GM21423 (cell line): ENCODE results near the gene OSBP.

Experiments
- ATAC-seq: cut with Tn5 transposase; IDR thresholded peaks from one replicate; pipeline ENCODE4 v1.9.1; 2021; ENCODE audit warnings: mild to moderate bottlenecking, moderate library complexity; ENCODE audit not compliant: unreplicated experiment

The OSBP gene

GRCh38 chr11:59610289-59610688 lies 5.3 kb downstream of the OSBP start:
- no peak for ATAC-seq

GRCh38 chr11:59607703-59608454 lies 7.7 kb downstream of the OSBP start:
- no peak for ATAC-seq

GRCh38 chr11:59602432-59602831 lies 13.1 kb downstream of the OSBP start:
- no peak for ATAC-seq

GRCh38 chr11:59601788-59602187 lies 13.8 kb downstream of the OSBP start:
- no peak for ATAC-seq

- no peak for ATAC-seq
Measured at GRCh38 chr11:59600636-59601035, 14.9 kb downstream of the OSBP start.

- ATAC-seq, result no peak
Measured at GRCh38 chr11:59600234-59600633, 15.3 kb downstream of the OSBP start.

GRCh38 chr11:59598961-59599360 lies 16.6 kb downstream of the OSBP start:
- ATAC-seq, result no peak

GRCh38 chr11:59584294-59584693 lies 31.3 kb downstream of the OSBP start:
- ATAC-seq, result no peak

GRCh38 chr11:59582006-59582405 lies 33.6 kb downstream of the OSBP start:
- ATAC-seq, result no peak

- no peak for ATAC-seq
Measured at GRCh38 chr11:59578369-59578768, 37.2 kb downstream of the OSBP start.

GRCh38 chr11:59575505-59575904 lies 40.1 kb downstream of the OSBP start:
- ATAC-seq, result no peak

GRCh38 chr11:59574932-59575502 lies 40.6 kb downstream of the OSBP start:
- no peak for ATAC-seq

- no peak for ATAC-seq
Measured at GRCh38 chr11:59574467-59574866, 41.1 kb downstream of the OSBP start.

- ATAC-seq, result no peak
Measured at GRCh38 chr11:59573216-59573615, 42.4 kb downstream of the OSBP start.

- no peak for ATAC-seq
Measured at GRCh38 chr11:59572091-59572490, 43.5 kb downstream of the OSBP start.

- ATAC-seq, result no peak
Measured at GRCh38 chr11:59562292-59562691, 53.3 kb downstream of the OSBP start.

- peak; percentile 46 for ATAC-seq
Measured at GRCh38 chr11:59560702-59561473, 54.7 kb downstream of the OSBP start.

- ATAC-seq, result peak; percentile 31
Measured at GRCh38 chr11:59560290-59560701, 55.3 kb downstream of the OSBP start.

- ATAC-seq, result no peak
Measured at GRCh38 chr11:59559886-59560285, 55.7 kb downstream of the OSBP start.

- no peak for ATAC-seq
Measured at GRCh38 chr11:59558270-59558643, 57.3 kb downstream of the OSBP start.

GRCh38 chr11:59556917-59557348 lies 58.6 kb downstream of the OSBP start:
- no peak for ATAC-seq
